Fibroblast of villous mesenchyme (primary cell): ENCODE measurements around the gene TMA7B. TPM values are rescaled to one million over a fixed set of nuclear protein-coding genes. Genes with fewer than 3 reads are reported as not detected.

Experiments
- DNase-seq: peaks from one replicate; pipeline ENCODE4 v3.0.0-alpha.2; 2010; ENCODE audit warnings: low read depth
- H3K4me3 ChIP-seq: 2 replicates; pipeline ENCODE4 v1.5.1; 2011; ENCODE audit warnings: low read depth, mild to moderate bottlenecking, low read length
- CTCF ChIP-seq: IDR thresholded peaks from 2 replicates; pipeline ENCODE4 v1.5.1; 2012; ENCODE audit warnings: low read depth, mild to moderate bottlenecking, low read length; ENCODE audit not compliant: insufficient read depth
- total RNA-seq: library from RNA; depleted of rRNA; stranded (reverse); fragments of >200 nt; gene quantifications from 2 replicates; pipeline ENCODE4 v1.2.3, GENCODE V29; 2012

The TMA7B gene
- total RNA-seq, 1 donor = not detected

GRCh38 chr22:40007853-40008710 lies 47.9 kb downstream of the TMA7B start:
- H3K4me3 ChIP-seq = no peak overlapping the region
- DNase-seq = no peak
- no peak for TF ChIP-seq CTCF

- no peak for DNase-seq
- H3K4me3 ChIP-seq = no peak overlapping the region
- TF ChIP-seq CTCF = no peak
Measured at GRCh38 chr22:40008726-40009291, 48.6 kb downstream of the TMA7B start.

GRCh38 chr22:40009292-40009774 lies 49.1 kb downstream of the TMA7B start:
- no peak for DNase-seq
- no peak overlapping the region for H3K4me3 ChIP-seq
- no peak for TF ChIP-seq CTCF

GRCh38 chr22:40009951-40010671 lies 49.9 kb downstream of the TMA7B start:
- no peak for TF ChIP-seq CTCF
- H3K4me3 ChIP-seq = no peak overlapping the region
- DNase-seq = no peak

GRCh38 chr22:40010746-40011145 lies 50.5 kb downstream of the TMA7B start:
- no peak overlapping the region for H3K4me3 ChIP-seq
- TF ChIP-seq CTCF = no peak
- no peak for DNase-seq

Other genes with a start within 250 kb of the TMA7B start
- gene ENTHD1, start 66.6 kb upstream of the TMA7B start, total RNA-seq = not detected in 2 replicates
- gene GRAP2, start 59.3 kb upstream of the TMA7B start, total RNA-seq = under 0.01 TPM in 2 replicates
- not detected in 2 replicates for gene FAM83F, start 34.6 kb downstream of the TMA7B start, total RNA-seq
- gene TNRC6B, start 217.5 kb downstream of the TMA7B start, total RNA-seq = 18.4 and 23.3 TPM in 2 replicates